HG02973 (cell line): ENCODE measurements around the gene SOWAHC.
"Not testable (repeated sequence)": the region's sequence is repeated elsewhere in the genome, so short reads cannot be mapped to it uniquely, and the experiment has no call there.

Experiments
- ATAC-seq: cut with Tn5 transposase; IDR thresholded peaks from one replicate; pipeline ENCODE4 v1.9.1; 2021; ENCODE audit warnings: moderate library complexity; ENCODE audit not compliant: unreplicated experiment

The SOWAHC gene

DNA sequence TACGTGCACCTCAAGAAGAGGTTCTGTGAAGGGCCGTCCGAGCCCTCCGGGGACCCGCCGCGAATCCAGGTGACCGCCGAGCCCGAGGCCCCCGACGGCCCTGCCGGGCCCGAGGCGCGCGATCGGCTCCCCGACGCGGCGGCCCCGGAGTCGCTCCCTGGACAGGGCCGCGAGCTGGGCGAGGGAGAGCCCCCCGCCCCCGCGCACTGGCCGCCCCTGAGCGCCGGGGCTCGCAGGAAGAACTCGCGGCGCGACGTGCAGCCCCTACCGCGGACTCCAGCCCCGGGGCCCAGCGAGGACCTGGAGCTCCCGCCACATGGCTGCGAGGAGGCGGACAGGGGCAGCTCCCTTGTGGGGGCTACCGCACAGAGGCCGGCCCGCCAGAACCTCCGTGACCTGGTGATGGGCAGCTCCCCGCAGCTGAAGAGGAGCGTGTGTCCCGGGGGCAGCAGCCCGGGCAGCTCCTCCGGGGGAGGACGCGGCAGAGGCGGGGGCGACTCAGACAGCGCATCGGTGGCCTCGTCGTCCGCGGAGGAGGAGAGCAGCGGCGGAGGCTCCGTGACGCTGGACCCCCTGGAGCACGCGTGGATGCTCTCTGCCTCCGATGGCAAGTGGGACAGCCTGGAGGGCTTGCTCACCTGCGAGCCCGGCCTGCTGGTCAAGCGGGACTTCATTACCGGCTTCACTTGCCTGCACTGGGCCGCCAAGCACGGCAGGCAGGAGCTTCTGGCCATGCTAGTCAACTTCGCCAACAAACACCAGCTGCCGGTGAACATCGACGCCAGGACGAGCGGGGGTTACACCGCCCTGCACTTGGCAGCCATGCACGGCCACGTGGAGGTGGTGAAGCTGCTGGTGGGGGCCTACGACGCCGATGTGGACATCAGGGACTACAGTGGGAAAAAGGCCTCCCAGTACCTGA, 812 bp downstream of the SOWAHC start:
- no peak for ATAC-seq

DNA sequence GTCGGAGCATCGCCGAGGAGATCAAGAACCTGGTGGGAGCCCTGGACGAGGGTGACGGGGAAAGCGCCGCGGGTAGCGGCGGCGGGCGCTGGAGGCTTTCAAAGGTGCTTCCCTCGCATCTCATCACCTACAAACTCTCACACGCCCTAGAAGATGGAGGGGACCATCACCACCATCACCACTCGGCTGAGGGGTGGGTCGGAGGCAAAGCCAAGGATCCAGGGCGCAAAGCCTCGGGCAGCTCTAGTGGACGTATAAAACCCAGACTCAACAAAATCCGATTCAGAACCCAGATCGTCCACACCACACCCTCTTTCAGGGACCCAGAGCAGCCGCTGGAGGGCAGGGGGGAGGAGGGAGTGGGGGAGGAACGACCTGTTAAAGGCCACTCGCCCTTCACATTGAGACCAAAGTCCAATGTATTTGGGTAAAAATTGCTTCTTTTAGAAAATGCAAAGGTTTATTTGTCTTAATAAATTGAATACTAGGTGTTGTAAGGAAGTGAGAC, 1.5 kb downstream of the SOWAHC start:
- ATAC-seq: no peak

DNA sequence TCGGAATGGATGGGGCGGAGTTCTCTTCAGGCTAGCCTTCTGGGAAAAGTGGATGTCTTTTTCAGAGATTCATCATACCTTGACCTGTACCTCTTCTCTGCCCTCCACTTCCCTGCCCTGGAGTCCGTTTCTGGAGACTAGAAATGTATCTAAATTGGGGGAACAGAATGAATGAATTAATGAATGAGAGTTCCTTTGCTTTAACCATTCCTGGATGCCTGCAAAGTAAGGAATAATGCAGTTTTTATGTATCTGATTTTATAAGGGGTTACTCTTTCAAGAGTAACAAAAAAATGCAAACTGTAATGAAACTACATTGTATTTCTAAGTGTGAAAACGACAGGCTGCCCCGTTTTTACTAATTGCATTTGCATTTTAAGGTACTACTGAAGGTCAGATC, 2.0 kb downstream of the SOWAHC start:
- ATAC-seq: no peak

DNA sequence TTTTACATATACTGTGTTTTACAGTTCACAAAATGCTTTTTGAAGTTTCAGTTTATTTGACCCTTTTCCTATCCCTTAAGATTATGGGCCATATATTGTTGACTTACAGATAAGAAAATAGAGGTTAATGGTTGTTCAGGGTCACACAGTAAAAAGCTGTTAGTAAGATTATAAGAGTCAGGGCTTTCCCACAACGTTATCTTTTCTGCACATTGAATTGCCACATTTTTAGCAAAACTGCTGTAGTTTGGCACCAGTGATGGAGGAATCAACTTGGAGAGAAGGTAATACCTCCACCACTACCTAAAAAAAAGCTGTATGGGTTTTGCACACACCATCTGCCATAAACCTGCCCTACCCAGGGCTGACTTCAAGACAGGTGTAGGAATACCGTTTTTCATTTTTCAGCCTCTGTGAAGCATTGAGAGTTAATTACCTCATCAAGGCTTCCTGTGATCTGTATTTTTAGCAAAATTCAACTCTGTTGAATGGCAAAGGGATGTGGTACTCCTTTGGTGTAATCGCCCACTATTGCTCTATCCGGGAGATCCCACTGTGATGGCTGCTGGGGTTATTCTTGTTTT, 5.0 kb downstream of the SOWAHC start:
- no peak for ATAC-seq

DNA sequence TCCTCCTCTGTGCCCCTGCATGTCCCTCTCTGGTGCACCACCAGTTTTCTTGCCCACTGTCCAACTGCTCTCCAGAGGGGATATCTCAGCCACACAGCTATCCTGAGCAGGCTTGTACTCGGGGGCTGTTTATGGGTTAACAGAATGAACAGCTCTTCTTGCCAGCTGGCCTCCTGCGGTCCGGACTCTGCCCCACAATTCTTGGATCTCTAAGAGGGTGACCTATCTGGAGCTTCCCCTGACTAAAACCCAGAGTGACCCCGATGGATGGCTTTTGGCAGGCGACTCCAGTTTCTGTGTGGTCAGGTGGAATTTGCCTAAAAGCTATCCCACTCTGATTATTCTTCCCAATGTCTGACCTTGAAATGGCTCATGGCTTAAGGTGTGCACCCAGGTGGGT, 9.1 kb downstream of the SOWAHC start:
- ATAC-seq: no peak

DNA sequence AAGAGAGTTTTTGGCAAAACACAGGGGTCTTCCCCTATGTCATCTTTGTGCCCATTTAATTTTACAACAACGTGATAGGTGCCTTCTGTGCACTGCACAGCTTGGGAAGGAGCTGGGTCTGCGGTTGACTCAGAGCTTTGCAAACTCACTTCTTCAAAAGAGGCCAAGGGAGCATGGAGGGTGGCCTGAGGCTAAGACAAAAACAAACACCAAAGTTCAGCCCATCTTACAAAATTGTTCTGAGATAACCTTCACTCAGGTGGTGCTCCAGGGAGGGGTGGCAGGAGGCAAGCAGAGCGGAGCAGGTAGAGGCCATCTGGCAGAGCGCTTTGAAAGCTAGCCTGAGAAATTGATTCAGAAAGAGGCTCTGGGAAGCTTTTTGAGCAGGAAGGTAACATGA, 9.8 kb downstream of the SOWAHC start:
- ATAC-seq: no peak

DNA sequence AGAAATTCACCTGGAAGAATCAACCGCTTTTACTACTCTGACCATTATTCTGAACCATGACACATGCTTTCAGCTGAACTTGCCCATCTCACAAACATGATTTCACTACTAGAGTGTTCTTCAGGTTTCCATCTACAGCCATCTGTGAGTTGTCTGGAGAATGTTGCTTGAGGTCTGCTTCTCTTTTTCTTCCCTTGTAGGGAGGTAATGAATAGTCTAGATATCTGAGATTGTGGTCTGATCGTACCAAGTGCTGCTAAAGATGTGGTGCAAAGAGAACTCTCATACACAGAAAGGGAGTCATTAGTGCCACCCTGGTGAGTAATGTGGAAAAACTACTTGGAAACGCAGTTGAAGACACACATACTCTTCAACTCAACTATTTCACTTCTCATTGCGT, 10.2 kb downstream of the SOWAHC start:
- no peak for ATAC-seq

DNA sequence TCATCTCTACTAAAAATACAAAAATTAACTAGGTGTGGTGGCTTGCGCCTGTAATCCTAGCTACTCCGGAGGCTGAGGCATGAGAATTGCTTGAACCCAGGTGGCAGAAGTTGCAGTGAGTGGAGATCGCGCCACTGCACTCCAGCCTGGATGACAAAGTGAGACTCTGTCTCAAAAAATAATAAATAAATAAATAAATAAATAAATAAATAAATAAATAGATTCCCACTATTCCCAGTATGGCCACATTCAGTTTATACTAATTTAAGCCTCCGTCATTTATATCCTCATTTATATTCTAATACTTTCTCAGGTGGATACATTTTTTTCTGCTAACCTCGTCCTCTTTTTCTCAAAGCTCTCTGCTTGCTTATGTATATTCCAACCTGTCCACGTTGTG, 14.2 kb downstream of the SOWAHC start:
- ATAC-seq: not testable (repeated sequence)

DNA sequence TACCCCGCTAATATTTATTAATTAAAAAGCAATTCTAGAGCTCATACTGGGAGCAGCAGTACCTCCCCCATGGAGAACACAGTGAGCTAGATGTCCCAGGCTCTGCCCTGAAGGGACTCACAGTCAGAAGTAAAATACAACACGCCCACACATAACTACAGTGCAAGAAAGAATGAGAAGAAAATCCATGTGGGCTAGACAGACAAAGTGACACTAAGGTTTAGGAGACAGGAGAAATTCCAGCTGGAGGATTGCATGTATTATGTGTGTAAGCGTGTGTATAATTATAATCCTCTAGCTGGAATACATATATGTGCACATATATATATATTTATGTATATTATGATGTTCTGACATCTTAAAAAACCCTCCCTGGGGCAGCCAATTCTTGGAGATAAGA, 15.7 kb downstream of the SOWAHC start:
- no peak for ATAC-seq

DNA sequence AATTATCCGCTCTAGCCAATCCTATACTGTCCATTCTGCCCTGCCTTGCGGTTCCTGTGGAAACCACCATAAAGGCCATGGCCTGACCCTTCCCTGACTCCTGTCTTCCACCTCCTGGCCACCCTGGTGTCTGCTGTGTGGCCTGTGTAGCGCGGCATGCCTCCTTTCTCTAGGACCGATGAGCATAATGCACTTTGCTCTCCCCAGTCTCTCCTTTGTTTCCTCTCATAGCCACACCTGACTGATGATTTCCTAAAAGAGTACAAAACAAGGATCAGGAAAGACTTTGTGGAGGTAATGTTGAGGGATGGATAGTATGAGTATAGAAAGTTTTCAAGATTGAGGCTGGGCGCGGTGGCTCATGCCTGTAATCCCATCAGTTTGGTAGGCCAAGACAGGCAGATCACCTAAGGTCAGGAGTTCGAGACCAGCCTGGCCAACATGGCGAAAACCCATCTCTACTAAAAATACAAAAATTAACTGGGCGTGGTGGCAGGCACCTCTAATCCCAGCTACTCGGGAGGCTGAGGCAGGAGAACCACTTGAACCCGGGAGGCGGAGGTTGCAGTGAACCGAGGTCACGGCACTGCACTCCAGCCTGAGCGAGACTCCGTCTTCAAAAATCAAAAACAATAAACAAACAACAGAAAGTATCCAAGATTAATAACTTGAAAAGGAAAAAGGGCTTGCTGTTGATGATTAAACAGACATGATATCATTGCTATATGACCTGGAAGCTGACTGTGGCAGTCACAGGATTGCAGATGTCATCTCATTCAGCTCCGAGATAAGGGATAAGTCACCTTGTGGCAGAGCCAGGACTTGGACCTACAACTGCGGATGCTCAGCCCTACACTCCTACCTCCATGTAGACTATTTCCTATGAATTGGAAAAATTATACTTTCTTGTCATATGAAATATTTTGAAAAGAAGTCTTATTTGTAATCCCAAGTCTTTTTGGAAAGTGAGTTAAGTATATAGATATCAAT, 16.6 kb downstream of the SOWAHC start:
- no peak for ATAC-seq

DNA sequence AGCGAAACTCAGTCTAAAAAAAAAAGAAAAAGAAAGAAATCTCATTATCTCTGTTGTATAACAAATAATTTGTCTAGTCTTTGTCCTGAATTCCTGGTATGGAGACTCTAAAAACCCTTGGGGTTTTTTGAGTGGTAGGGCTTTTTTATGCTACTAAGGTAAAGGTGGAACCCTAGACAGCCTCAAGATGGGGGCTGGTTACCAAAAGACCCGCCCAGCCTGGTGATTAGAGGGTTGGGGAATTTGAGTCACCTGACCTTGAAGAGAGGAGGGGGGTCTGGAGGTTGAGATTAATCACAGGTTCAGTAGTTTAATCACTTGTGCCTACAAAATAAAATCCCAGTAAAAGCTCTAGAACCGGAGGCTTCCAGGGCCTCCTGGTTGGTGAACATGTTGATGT, 17.6 kb downstream of the SOWAHC start:
- ATAC-seq: no peak

DNA sequence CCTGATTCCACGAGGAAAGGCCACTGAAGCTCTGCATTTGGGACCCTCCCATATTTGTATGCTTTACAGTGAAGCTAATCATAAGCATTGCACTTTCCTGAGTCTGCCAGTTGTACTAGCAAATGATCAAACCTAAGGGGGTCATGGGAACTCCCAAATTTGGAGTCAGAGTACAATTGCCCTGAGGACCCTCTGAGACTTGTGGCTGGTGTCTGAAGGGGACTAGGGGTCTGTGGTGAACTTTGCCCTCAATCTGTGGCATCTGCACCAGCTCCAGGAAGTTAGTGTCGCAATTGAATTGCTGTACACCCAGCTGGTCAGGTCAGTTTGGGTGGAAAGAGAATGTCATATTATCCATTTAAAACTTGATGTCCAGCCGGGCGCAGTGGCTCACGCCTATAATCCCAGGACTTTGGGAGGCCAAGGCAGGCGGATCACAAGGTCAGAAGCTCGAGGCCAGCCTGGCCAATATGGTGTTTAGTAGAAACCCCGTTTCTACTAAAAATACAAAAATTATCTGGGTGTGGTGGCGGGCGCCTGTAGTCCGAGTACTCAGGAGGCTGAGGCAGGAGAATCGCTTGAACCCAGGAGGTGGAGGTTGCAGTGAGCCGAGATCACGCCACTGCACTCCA, 18.1 kb downstream of the SOWAHC start:
- ATAC-seq: no peak

DNA sequence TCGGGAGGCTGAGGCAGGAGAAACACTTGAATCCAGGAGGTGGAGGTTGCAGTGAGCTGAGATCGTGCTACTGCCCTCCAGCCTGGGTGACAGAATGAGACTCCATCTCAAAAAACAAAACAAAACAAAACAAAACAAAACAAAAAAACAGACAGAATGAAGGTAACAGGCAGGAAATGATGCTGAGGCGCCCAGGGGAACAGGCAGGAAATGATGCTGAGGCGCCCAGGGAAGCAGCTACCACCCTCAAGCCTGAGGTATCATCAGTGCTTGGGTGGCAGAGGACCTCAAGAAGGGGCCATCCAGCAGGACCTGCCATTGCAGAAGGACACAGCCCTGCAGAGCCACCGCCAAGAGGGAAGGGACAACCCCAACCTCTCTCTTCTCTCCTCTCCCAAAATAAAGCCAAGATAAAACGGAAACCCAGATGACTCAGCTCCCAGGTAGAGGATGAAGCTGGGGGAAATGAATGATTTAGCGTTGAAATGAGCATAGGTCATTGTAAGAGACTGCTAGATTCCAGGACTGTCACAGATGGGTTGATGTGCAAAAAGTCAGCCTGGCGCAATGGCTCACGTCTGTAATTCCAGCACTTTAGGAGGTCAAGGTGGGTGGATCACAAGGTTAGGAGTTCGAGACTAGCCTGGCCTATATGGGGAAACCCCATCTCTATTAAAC, 19.3 kb downstream of the SOWAHC start:
- no peak for ATAC-seq

DNA sequence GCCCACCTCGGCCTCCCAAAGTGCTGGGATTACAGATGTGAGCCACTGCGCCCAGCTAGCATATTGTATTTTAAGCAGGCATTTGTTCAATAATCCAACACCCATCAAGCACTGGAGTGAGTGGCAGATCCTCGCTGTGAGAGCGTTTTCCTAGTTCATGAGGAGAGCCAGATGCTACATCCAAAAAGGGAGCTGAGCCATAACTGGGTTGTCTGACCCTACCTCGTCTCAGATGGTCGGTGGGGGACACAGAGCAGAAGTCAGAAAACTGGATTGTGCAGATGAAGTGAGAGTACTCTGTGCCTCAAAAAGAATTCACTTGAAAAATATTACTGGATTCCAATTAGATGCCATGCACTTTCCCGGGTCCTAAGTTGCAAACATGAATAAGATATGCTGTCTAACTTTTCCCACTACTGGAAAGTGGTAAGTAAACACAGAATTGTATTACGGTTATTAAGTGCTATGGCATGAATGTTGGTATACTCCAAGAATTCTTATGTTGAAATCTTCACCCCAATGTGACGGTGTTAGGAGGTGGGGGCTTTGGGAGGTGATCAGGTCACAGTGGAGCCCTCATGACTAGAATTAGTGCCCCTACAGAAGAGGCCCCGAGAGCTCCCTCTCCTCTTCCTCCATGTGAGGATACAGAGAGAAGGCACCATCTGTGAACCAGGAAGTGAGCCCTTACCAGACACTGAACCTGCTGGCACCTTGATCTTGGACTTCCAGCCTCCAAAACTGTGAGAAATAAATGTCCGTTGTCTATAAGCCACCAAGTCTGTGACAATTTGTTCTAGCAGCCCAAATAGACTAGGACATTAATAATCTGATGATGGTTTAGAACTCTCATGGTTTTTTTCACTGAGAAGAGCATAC, 21.5 kb downstream of the SOWAHC start:
- no peak for ATAC-seq

DNA sequence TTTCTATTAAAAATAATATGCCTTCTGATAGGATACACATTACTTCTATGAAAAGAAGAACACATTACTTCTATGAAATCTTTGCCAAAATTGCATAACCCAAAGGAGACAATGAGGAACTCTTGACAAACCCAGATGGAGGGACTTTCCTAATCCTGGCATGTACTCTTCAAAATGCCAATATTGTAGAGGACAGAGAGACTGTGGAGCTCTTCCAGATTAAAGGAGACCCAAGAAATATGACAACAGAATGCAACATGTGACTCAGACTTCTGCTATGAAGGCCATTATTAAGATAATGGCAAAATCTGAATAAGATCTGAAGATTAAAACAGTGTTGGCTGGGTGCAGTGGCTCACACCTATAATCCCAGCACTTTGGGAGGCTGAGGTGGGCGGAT, 22.2 kb downstream of the SOWAHC start:
- ATAC-seq: no peak

DNA sequence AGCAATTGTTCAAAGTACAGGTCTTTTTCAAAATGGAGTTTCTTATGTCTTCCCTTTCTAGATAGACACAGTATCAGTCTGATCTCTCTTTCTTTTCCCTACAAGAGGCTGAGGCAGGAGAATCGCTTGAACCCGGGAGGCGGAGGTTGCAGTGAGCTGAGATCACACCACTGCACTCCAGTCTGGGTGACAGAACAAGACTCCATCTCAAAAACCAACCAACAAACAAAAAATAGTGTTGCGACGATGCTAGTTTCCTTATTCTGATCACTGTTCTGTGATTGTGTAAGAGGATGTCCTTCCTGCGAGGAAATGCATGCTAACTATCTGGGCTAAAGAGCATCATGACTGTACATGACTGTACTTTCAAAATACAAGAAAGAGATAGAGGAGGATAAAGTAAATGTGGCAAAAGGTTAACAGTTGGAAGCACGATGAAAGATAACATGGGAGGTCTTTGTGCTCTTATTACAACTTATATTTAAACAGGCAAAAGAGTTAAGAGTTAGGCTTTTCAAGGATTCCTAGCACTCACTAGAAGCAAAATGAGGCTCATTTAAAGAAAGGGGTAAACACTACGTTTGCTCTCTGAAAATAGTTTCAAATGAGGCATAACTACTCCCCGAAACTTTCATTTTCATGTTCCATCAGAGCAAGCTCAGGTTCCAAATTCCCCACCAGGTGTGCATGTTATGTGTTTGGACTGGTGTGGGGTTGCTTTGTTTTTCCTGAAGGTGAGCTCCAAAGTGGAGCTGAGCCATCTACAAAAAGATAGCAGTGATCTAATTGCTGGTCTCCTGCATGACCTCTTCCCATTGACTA, 23.8 kb downstream of the SOWAHC start:
- ATAC-seq: peak; percentile 71

DNA sequence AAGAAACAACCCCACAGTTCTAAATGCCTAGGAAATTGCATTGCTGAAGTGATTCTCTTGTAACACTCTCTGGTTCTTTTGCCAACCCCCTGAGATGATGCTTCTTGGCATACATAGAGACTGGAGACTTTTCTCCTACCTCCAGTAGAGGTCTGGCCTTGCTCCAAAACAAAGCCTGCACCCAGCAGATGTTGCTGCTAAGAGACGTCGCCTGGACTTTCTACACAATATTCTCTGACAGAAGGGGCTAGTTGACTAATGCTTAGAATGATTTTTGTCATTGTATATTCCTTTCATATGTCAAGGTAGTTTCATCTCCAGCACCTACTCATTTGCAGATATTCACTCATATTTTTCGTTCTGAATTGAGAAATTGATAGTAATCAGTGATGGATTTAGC, 24.6 kb downstream of the SOWAHC start:
- peak; percentile 45 for ATAC-seq

DNA sequence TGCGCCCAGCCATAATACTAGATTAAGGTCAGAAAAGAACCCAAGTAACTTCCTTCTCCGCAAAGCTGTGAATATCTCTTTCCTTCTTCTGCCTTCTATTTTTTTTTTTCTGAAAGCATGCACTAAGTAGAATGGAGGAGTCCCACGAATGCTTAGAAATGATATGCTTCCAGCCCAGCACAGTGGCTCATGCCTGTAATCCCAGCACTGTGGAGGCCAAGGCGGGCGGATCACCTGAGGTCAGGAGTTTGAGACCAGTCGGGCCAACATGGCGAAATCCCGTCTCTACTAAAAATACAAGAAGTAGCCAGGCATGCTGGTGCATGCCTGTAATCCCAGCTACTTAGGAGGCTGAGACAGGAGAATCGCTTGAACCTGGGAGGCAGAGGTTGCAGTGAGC, 25.8 kb downstream of the SOWAHC start:
- ATAC-seq: not testable (repeated sequence)
